ENCODE measurements around the gene SUGCT.

Gene SUGCT

DNA sequence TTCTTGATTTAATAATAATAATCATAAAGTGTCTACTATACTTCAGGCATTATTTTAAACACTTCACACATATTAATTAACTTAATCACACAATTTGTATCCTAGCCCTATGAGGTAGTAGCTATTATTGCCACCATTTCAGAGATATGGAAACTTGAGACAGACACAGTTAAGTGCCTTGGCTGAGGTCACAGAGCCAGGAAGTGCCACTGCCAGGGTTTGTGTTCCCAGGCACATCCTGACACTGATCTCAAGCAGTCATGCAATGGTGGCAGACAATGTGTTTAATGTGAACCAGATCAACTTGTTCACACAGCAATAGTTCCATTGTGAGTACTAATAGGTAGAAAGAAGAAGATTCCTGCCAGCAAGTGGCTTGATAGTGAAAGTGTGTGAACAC, 666.0 kb downstream of the SUGCT start:
- no peak for DNase-seq

DNA sequence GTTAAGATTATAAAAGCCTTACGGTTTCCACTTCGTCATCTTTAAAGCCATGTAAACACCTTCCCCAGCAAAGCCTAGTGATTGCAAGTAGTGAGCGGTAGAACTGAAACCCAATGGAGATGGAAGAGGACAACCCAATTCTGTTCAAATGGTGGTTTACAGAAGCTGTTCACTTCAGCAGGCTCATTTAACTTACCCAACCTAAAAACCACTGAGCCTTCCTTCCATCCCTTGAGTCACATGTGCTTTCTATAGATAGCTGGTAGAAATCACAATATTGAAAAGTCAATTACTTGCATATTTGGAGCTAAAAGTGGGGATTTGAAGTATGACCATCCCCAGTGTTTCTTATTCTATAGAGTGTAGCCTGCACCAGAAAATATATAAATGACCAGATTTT, 667.7 kb downstream of the SUGCT start:
- DNase-seq = no peak

GRCh38 chr7:40804477-40805215, 669.8 kb downstream of the SUGCT start:
- no peak for DNase-seq

DNA sequence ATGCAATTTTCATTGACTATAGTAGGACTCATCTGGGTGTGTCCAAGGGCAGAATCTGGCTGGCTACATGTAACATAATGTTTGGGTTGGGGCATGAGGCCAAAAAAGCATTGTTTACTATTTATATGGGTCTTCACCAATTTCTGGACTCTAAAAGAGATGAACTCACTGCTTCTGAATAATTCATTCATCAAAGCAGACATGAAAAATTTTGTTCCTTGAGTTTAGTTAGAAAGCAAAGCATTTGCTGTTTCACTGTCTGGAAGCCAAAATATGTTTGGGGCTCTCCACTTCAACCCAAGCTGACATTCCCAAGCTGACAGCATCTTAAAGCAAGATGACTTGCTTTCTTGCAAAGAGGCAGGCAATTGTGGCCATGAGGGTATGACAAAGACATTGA, 670.6 kb downstream of the SUGCT start:
- DNase-seq = no peak

GRCh38 chr7:40808378-40808942, 673.7 kb downstream of the SUGCT start:
- no peak for DNase-seq

DNA sequence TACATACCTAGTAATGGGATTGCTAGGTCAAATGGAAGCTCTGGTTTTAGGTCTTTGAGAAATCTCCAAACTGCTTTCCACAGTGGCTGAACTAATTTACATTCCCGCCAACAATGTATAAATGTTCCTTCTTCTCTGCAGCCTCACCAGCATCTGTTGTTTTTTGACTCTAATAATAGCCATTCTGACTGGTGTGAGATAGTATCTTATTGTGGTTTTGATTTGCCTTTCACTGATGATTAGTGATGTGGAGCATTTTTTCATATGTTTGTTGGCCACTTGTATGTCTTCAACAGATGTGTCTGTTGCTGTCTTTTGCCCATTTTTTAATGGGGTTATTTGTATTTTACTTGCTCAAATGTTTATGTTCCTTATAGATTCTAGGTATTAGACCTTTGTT, 675.5 kb downstream of the SUGCT start:
- no peak for DNase-seq

DNA sequence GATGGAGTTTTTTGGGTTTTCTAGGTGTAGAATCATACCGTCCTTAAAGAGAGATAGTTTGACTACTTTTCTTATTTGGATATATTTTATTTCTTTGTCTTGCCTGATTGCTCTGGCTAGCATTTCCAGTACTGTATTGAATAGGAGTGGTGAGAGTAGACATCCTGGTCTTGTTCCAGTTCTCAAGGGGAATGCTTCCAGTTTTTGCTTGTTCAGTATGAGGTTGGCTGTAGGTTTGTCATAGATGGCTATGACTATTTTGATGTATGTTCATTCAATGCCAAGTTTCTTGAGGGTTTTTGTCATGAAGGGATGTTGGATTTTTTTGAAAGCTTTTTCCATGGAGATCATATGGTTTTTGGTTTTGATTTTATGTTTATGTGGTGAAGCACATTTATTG, 676.9 kb downstream of the SUGCT start:
- no peak for DNase-seq

- no peak for DNase-seq
Observed at GRCh38 chr7:40815022-40815421, 680.2 kb downstream of the SUGCT start.

DNA sequence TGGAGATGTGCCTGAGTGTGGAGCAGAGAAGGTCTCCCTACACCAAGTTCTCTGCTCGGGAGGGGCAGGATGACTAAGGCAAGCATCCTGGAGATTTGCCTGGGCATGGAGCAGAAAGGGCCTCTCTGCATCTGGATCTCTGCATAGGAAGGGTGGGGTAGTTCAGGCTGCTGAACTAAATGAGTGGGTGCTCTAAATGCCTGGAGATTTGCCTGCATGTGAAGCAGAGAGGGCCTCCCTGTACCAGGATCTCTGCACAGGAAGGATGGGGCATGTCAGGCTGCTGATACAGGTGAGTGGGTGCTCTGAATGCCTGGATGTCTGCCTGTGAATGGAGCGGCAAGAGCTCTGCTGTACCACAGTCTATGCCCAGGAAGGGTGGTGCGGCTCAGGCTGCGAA, 680.7 kb downstream of the SUGCT start:
- DNase-seq = no peak

DNA sequence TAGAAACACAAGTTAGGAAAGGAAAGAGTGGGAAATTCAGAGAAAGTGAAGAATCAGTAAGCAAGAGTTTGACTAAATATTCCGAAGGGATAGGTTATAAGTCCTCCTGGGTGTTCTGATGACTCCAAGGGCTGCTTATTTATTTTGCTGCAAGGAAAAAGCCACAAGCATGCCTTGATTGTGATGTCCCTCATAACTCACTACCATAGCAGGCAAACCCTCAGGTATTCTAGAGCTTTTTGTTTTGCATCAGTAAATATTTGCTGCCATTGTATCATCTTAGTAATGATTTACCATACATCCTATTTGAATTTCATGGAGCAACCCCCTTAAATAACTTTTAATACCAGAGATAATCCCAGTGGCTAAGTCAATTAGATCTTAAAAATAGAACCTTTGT, 688.1 kb downstream of the SUGCT start:
- no peak for DNase-seq

GRCh38 chr7:40824461-40824860, 689.7 kb downstream of the SUGCT start:
- DNase-seq = no peak

GRCh38 chr7:40826411-40827221, 691.8 kb downstream of the SUGCT start:
- DNase-seq = no peak

- DNase-seq = no peak
Observed at GRCh38 chr7:40827222-40828085, 692.6 kb downstream of the SUGCT start.

- DNase-seq = no peak
Observed at GRCh38 chr7:40828686-40829600, 694.1 kb downstream of the SUGCT start.

GRCh38 chr7:40833191-40833887, 698.5 kb downstream of the SUGCT start:
- no peak for DNase-seq

DNA sequence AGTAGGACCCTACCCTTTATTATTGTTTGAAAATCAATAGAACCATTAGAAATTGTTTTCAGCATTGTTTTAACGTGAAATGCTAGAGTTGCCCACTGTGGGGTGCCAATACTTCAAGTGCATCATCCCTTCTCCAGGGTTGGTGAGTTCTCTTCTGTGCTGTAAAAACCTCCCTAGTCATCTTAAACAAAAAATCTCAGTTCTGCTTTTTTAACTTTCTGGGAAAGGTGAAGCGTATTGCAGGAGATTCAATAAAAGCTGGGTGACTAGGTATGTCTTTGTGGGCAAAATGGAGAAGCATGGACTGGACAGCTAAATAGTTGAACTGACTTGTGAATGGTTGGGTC, 699.1 kb downstream of the SUGCT start:
- no peak for DNase-seq

DNA sequence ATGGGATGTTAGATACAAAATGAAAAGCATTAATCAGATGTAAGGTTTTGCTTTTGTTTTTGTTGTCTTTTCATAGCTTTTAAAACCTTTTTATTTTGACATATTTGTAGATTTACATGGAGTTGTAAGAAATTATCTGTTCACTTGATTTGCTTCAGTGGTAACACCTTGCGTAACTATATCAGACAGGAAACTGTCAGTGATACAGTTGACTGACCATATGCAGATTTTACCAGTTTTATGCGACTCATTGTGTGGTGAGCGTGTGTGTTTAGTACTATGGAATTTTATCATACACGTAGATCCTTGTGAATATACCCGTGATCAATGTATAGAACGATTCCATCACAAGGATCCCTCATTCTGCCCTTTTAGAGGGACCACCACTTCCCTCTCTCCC, 701.4 kb downstream of the SUGCT start:
- DNase-seq = no peak

- DNase-seq = no peak
Observed at GRCh38 chr7:40839881-40840280, 705.1 kb downstream of the SUGCT start.

GRCh38 chr7:40840990-40841389, 706.2 kb downstream of the SUGCT start:
- no peak for DNase-seq

GRCh38 chr7:40842641-40843040, 707.8 kb downstream of the SUGCT start:
- DNase-seq = no peak

- no peak for DNase-seq
Observed at GRCh38 chr7:40843338-40843985, 708.7 kb downstream of the SUGCT start.
